Pancreas (tissue), 10 donors: Measurements from ENCODE around the gene GOLPH3L. TPM values are rescaled to one million over a fixed set of nuclear protein-coding genes. Genes with fewer than 3 reads are reported as not detected.
"Not testable (repeated sequence)": the region's sequence is repeated elsewhere in the genome, so short reads cannot be mapped to it uniquely, and the experiment has no call there.

ENCODE experiments used
- ATAC-seq, 4 donors: fragments of 200-7000 bp; cut with Tn5 transposase; one replicate each; pipeline versions ENCODE4 v1.8.0 to v1.9.1; 2020; ENCODE audit warnings: mild to moderate bottlenecking in 4 of 4, moderate library complexity in 4 of 4
- DNase-seq, 6 donors: peaks; one replicate each; pipeline ENCODE4 v3.0.0-alpha.2; 2020
- FAIRE-seq: peaks from 2 replicates; lab custom pipeline; 2012; peaks lifted over from hg19 to GRCh38; lab: Jason Lieb, UNC
- H3K27ac ChIP-seq, 4 donors: fragments of 200-600 bp; sonication (generic); 1 replicate in 3 of 4; 2 replicates in 1 of 4; pipeline versions ENCODE4 v1.5.0 to v1.8.0; 2020
- H3K27me3 ChIP-seq, 4 donors: fragments of 200-600 bp; one replicate each; pipeline ENCODE4 v1.8.0; 2021
- H3K36me3 ChIP-seq, 3 donors: fragments of 200-600 bp; sonication (generic) in 1 of 3; one replicate each; pipeline versions ENCODE4 v1.5.0 to v1.8.0; 2020 to 2021
- H3K4me1 ChIP-seq, 3 donors: fragments of 200-600 bp; one replicate each; pipeline ENCODE4 v1.8.0; 2021
- H3K4me3 ChIP-seq, 4 donors: fragments of 200-600 bp; sonication (generic) in 2 of 4; one replicate each; pipeline versions ENCODE4 v1.5.0 to v1.8.0; 2020 to 2021
- H3K9me3 ChIP-seq, 4 donors: fragments of 200-600 bp; one replicate each; pipeline ENCODE4 v1.8.0; 2021
- CTCF ChIP-seq, 4 donors: fragments of 200-600 bp; sonication (generic) in 3 of 4; IDR thresholded peaks; one replicate each; pipeline versions ENCODE4 v1.5.0 to v1.8.0; 2021; ENCODE audit warnings: antibody characterized with exemption in 4 of 4
- WGBS, 2 donors: extraction: QIAGEN DNeasy Blood & Tissue Kit; methylation state at CpG; one replicate each; pipeline ENCODE4 v1.1.7; 2013; 5-methylcytosine and 5-hydroxymethylcytosine counted together
- intact Hi-C, 3 donors: fragments of 100-400 bp; cut with DNase I; formaldehyde crosslinking; loops; one replicate each; pipeline versions ENCODE4 v1.11.1 to v1.14.2; 2022
- polyA plus RNA-seq, 2 donors: library from polyadenylated mRNA; stranded (reverse); fragments of 200-250 nt; gene quantifications; one replicate each; pipeline ENCODE4 v1.2.3, GENCODE V29; 2013
- total RNA-seq, 6 donors: library from RNA; stranded (reverse); fragmentation: NEBNext Ultra II Directional in 4 of 6; extraction: Animal tissue kit (Norgen Biotek cat#: 25700) in 4 of 6; gene quantifications; one replicate each; pipeline versions ENCODE4 v1.2.1 to v1.2.4, GENCODE V29; 2021 to 2023
- donor health status: healthy with polysubstance abuse.
- donor health status: DM: no; HTN: no; CAD: no; lungs with moderate emphysema.
- donor health status: DM: no; HTN: no; CAD: no.
- donor health status: control.
- donor health status: control.
- donor health status: Bipolar disorder and iron deficiency.
- donor health status: DM: yes; HTN: yes; CAD: no.
- donor health status: DM: no; HTN: no; CAD: no.
- donor health status: DM: no; HTN: no; CAD: no.
- donor health status: DM: yes; HTN: yes; CAD: no.

GOLPH3L gene
- total and polyA plus RNA-seq, 8 donors: 10.5 to 34.8 (median 23.3) TPM

DNA sequence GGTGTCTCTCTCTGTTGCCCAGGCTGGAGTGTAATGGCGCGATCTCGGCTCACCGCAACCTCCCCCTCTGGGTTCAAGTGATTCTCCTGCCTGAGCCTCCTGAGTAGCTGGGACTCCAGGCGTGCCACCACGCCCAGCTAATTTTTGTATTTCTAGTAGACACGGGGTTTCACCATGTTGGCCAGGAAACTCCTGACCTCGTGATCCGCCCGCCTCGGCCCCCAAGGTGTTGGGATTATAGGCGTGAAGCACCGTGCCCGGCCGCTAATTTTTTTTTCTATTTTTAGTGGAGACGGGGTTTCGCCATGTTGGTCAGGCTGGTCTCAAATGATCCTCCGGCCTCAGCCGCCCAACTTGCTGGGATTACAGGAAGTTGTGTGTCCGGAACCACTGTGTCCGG, 23.1 kb upstream of the GOLPH3L start:
- no peaks in the 10 kb centered on the region for H3K9me3 ChIP-seq
- no peak for FAIRE-seq
- WGBS, 2 donors: 94 to 97% methylated on average over 21 of the region's 21 CpGs
- DNase-seq: no peak
- H3K27ac ChIP-seq: no peak overlapping the region
- no peak for ATAC-seq
- H3K27me3 ChIP-seq: no peaks in the 10 kb centered on the region
- no peak for TF ChIP-seq CTCF (IDR thresholded peaks at IDR 0.05)
- no peaks in the 10 kb centered on the region for H3K4me1 ChIP-seq
- intact Hi-C loops: no loop called here
- H3K36me3 ChIP-seq: no peaks in the 10 kb centered on the region
- H3K4me3 ChIP-seq: no peak overlapping the region

DNA sequence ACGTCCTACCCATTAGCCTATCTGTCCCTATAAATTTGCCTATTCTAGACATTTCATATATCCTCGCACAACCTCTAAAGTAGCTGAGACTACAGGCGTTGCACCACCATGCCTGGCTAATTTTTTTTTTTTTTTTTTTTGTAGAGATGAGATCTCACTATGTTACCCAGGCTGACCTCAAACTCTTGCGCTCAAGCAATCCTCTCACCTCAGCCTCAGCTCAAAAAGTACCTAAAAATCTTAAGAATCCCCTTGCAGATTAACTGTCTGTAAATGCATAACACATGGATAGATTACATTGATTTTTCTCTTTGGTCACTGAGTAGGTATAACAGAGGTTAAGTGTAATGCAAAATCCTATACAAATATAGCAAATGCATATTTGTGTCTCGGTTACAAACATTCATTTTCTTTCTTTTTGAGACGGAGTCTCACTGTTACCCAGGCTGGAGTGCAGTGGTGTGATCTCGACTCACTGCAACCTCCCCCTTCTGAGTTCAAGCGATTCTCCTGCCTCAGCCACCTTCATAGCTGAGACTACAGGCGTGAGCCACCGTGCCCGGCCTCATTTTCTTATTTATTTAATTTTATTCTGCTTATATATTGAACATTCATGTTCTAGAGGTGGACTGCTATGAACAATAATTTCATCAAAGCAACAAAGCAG, 21.4 kb upstream of the GOLPH3L start:
- no peak overlapping the region for H3K4me3 ChIP-seq
- H3K36me3 ChIP-seq: no peaks in the 10 kb centered on the region
- ATAC-seq: no peak
- FAIRE-seq: no peak
- intact Hi-C loops: no loop called here
- no peaks in the 10 kb centered on the region for H3K9me3 ChIP-seq
- H3K4me1 ChIP-seq: no peaks in the 10 kb centered on the region
- no peaks in the 10 kb centered on the region for H3K27me3 ChIP-seq
- H3K27ac ChIP-seq: no peak overlapping the region
- DNase-seq: no peak
- TF ChIP-seq CTCF (IDR thresholded peaks at IDR 0.05): no peak
- WGBS, 2 donors: 75 to 82% methylated on average over 11 of the region's 11 CpGs

- H3K36me3 ChIP-seq, H3K9me3 ChIP-seq, intact Hi-C loops, DNase-seq, H3K4me1 ChIP-seq, FAIRE-seq, H3K27me3 ChIP-seq, H3K27ac ChIP-seq, H3K4me3 ChIP-seq, ATAC-seq: not testable (repeated sequence)
- 46 to 77% methylated on average over 1 of the region's 1 CpG for WGBS, 2 donors
Observed at GRCh38 chr1:150709031-150709430, 12.1 kb upstream of the GOLPH3L start.

DNA sequence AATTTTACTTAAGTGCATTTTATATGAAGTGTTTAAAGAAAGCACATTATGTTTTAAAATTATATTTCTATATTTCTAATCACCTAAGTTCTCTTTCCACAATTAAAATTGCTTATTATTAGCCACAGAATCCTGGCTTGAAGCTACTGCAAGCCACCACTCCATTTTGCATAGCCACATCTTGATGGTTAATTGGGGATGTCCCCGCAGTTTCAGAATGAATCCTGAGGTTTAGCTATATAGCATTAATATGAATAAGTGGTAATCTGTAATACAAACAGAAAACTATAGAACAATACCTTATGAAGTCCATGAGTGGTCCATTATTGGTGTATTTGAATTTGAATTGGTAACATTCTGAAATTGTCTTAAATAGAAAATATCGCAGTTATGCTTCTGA, 11.6 kb upstream of the GOLPH3L start:
- FAIRE-seq (no peak), ATAC-seq (no peak), DNase-seq (no peak)
- no peak overlapping the region for H3K4me3 ChIP-seq
- H3K27ac ChIP-seq: no peak overlapping the region
- no peaks in the 10 kb centered on the region for H3K27me3 ChIP-seq
- 92 to 95% methylated on average over 2 of the region's 2 CpGs for WGBS, 2 donors
- H3K4me1 ChIP-seq: no peaks in the 10 kb centered on the region
- intact Hi-C loops: no loop called here
- no peaks in the 10 kb centered on the region for H3K9me3 ChIP-seq
- TF ChIP-seq CTCF (IDR thresholded peaks at IDR 0.05): no peak
- no peaks in the 10 kb centered on the region for H3K36me3 ChIP-seq

- no peak for TF ChIP-seq CTCF (IDR thresholded peaks at IDR 0.05)
- no peaks in the 10 kb centered on the region for H3K36me3 ChIP-seq
- DNase-seq: no peak
- intact Hi-C loops: no loop called here
- H3K27me3 ChIP-seq: no peaks in the 10 kb centered on the region
- no peak overlapping the region for H3K27ac ChIP-seq
- FAIRE-seq: no peak
- no peak for ATAC-seq
- 84 to 92% methylated on average over 1 of the region's 1 CpG for WGBS, 2 donors
- no peaks in the 10 kb centered on the region for H3K4me1 ChIP-seq
- no peak overlapping the region for H3K4me3 ChIP-seq
- no peaks in the 10 kb centered on the region for H3K9me3 ChIP-seq
Observed at GRCh38 chr1:150706091-150706490, 9.1 kb upstream of the GOLPH3L start.
